Measurements from ENCODE around the gene ZMAT5.

- TF ChIP-seq POLR2B (IDR thresholded peaks at IDR 0.05; ENCODE audit: low read depth, partially characterized antibody) (no peak), FUS (optimal IDR thresholded peaks at IDR 0.05; ENCODE audit: low read depth, low read length) (no peak), CTBP1 (IDR thresholded peaks at IDR 0.05; ENCODE audit: borderline replicate concordance) (no peak), POLR2A (conservative IDR thresholded peaks at IDR 0.05) (no peak), SP1 (CRISPR knock-in tag; IDR thresholded peaks at IDR 0.05) (no peak), NONO (IDR thresholded peaks at IDR 0.05; ENCODE audit: low read depth in 2 of 2, low read length in 1 of 2) (no peak), CTCF (IDR thresholded peaks at IDR 0.05 in 2 of 3, conservative IDR thresholded peaks at IDR 0.05 in 1 of 3; ENCODE audit: insufficient read depth in 2 of 3, low read depth in 1 of 3, low read length in 3 of 3) (no peak), TSHZ1 (CRISPR knock-in tag; IDR thresholded peaks at IDR 0.05) (no peak)
Measured at GRCh38 chr22:29741926-29742325, 24.9 kb downstream of the ZMAT5 start.
